NCI-H82 treated with DMSO at 0.1 percent for 48 hours (cell line): ENCODE measurements around the gene MMAB.
"Not testable (repeated sequence)": the region's sequence is repeated elsewhere in the genome, so short reads cannot be mapped to it uniquely, and the experiment has no call there.

Source experiments
- DNase-seq: peaks from one replicate; lab custom pipeline; 2025; ENCODE audit not compliant: unreplicated experiment; lab: John Stamatoyannopoulos, UW

MMAB gene

DNA sequence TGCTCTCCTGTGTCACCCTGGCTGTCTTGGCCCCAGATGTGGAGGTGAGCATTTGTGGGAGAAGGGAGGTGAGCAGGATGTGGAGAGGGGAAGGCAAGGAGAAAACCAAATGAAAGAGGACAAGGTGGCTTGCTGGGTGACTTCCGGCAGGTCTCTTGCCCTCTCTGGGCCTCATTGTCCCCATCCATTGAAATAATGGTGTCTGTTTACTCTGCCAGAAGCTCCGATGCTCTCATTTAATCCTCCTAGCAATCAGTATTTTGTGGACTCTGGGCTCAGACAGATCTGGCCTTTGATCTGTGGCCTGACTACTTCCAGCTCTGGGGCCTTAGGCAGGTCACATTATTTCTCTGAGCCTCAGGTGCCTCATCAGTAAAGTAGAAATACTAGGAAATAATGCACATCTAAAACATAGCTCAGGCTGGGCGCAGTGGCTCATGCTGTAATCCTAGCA is 30.9 kb upstream of the MMAB start:
- DNase-seq, result no peak

GRCh38 chr12:109602132-109602531 is 28.8 kb upstream of the MMAB start:
- DNase-seq, result not testable (repeated sequence)

- DNase-seq, result no peak
Observed at GRCh38 chr12:109601557-109601956, 28.3 kb upstream of the MMAB start.

DNA sequence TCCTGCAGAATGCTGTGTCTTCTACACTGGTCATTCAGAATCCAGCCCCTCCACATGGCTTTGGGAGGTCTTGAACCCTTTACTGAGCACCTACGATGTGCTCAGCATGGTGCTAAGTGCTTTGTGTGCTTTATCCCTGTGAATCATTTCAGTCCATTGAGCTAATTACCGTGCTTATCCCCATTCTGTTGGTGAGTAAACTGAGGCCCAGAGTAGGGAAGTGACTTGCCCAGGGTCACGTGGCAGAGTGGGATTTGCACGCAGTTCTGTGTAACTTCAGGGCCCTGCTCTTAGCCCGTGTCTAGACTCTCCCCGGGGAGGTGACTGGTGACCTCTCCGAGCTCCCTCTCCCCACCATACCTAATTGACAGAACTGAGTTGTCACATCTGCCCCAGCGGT is 27.7 kb upstream of the MMAB start:
- DNase-seq, result no peak

- no peak for DNase-seq
Observed at GRCh38 chr12:109600481-109600880, 27.2 kb upstream of the MMAB start.

GRCh38 chr12:109599087-109599486 is 25.8 kb upstream of the MMAB start:
- DNase-seq, result no peak

DNA sequence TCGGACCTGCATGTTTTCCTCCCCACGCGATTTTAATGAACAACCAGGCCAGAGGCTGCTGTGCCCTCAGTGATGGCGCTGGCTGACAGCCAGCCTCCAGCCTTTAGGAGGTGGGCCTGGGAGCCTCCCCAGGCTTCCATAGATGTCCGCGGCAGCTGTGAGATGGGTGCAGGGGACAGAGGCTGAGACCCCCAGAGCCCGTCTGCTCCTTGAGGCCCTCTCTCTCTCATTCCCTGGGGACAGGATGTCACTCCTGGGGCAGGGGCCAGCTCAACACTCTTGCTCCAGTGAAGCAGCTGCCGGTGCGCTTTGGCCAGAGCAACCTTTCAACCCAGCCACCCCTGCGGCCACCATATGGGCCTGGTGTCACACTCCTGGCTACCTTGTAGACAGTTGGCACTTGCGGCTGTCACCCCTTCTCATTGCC is 25.1 kb upstream of the MMAB start:
- DNase-seq, result no peak

- peak; percentile 44 for DNase-seq
Observed at GRCh38 chr12:109597795-109598427, 24.6 kb upstream of the MMAB start.

DNA sequence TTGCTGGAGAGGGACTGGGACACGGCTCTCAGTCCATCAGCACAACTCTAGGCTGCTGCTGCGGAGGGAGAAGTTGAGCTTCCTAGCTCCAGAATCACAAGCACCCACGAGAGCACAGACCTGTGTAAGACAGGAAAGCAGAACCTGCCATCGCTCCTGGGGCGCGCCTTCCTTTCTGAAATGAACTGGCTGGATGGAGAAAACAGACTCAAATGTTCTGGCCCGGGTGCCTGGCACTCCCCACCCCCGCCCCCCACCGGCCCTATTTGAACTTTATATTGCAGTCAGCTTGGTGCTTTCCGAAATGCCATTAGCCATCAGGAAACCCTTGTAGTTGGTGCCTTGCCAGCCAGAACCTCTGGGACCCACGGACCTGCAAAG is 24.1 kb upstream of the MMAB start:
- DNase-seq, result no peak

DNA sequence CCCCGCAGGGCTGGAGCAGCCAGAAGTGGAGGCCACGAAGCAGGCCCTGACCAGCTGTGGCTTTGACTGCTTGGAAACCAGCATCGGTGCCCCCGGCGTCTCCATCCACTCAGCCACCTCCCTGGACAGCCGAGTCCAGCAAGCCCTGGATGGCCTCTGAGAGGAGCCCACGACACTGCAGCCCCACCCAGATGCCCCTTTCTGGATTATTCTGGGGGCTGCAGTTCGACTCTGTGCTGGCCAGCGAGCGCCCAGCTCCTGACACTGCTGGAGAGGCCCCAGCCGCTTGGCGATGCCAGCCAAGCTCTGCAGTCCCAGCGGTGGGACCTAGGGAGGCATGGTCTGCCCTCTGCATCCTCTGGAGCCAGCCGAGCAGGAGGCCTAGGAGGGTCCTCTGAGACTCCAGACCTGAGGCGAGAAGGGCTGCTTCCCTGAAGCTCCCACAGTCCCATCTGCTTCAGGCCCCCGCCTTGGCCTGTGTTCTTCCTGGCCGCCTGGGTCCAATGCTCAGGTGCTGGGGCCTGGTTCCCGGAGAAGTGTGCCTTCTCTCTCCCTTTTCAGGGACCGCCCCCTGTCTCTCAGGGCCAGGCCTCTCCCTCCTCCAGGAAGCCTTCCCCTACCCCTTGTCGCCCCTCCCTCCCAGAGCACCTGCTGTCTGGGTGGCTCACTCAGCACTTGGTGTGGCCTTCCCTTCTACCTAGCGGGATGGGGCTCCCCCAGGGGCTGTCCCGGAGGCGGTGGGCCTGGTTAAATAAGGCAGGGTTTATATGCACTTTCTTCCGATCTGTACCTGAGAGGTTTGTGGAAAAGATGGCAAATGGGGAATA is 23.3 kb upstream of the MMAB start:
- DNase-seq, result no peak

DNA sequence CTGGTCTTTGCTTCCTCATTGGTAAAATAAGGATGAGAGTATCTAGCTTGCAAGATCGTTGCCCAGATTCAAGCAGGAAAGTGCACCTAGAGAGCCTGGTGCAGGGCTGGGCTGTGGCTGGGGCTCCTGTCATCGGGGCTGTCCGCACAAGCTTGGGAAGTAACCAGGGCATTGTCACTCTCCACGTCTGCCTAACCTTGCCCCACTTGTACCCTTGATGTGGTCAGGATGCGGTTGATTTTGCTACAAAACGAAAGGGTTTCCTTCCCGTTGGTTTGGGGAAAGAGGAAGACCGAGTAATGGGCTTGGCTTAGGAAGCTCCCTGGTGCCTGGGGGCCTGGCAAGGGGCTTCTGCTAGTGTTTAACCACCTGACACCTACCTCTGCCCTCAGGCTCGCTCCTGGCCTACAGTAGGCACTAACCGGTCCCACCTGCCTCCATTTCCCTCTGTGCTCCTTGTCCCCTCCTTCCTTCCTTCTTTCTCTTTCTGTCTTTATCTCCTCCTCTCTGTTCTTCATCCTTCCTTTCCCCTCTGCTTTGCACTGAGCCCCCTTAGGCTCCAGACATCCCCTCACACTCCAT is 22.1 kb upstream of the MMAB start:
- no peak for DNase-seq

DNA sequence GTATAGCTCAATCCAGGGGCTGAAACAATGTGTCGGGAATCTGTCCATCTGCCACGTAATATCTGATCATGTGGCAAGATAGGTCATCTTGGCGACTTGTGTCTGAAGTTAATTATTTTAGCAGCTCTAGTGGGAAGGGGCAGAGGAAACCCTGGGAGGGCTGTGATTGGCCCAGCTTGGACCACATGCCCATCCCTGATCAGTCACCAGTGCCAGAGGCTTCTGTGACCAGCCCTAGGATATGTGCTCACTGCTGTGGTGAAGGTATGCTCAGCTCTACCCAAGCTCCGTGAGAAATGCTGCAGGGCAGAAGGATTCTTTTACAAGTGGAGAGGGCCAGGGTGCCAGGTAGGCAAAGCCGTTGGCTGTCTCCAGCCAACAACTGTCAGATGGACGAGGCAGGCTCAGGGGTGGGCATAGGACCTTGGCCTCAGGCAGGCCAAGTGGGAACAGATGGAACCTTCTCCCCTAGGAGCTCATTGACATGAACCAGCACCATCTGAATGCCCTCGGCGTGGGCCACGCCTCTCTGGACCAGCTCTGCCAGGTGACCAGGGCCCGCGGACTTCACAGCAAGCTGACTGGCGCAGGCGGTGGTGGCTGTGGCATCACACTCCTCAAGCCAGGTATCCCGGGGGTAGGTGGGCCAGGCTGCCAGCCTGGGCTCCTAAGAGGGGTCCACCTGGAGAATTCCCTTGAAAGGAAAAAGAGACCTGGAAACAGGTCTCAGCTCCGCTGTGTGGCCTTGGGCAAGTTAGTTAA is 21.4 kb upstream of the MMAB start:
- DNase-seq, result no peak

GRCh38 chr12:109592905-109593272 is 19.6 kb upstream of the MMAB start:
- DNase-seq, result no peak

DNA sequence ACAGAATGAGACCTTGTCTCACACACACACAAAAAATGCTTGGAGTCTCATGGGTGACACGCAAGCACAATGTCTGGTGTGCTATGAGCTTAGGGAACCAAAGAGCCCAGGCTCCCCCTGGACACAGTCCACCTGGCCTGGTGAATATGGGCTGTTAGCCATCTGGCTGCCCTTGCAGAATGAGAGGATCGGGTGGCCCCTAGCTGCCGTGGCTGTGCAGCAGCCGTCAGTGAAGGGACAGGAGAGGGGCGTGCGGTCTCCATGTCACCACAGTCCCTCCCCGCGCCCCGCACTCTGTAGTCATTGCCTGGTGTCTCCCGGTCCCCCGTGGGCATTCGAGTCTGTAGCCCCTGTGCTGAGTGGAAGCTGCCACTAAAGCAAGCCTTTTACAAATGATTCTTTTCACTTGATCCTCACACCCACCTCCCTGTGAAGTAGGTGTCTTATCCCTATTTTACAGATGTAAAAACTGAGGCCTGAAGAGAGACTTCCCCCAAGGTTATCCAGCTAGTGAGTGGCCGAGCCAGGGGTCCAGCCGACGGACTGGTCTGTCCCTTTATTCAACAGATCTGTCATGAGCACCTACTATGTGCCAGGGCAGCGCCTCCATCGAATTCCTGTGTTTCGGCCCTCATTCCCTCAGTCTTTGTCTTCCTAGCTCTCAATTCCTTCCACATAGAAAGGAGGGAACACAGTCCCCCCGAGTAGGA is 19.0 kb upstream of the MMAB start:
- no peak for DNase-seq

- no peak for DNase-seq
Observed at GRCh38 chr12:109591041-109591440, 17.7 kb upstream of the MMAB start.

DNA sequence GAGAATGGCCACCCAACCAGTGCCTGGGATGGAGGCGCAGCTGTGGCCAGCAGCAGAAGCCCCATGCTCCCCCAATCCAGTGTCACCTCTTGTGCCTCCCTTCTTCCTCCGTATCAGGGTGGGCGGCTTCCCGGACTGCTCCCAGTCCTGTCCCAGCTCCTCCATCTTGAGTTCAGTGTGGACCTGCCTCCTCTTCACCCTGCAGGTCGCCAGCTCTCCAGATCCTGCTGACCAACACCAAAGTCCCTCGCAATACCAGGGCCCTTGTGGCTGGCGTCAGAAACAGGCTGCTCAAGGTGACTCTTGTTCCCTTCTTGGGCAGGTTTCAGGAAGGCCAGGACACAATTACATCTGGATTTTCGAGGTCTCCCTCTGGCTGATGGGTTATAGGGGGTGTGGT is 17.3 kb upstream of the MMAB start:
- DNase-seq, result no peak

- DNase-seq, result peak; percentile 70
Observed at GRCh38 chr12:109589691-109590245, 16.5 kb upstream of the MMAB start.

GRCh38 chr12:109589240-109589590 is 15.9 kb upstream of the MMAB start:
- peak; percentile 69 for DNase-seq

- no peak for DNase-seq
Observed at GRCh38 chr12:109588461-109589239, 15.3 kb upstream of the MMAB start.

- DNase-seq, result no peak
Observed at GRCh38 chr12:109587921-109588320, 14.6 kb upstream of the MMAB start.
